Measurements from ENCODE around the gene MEFV.
"Not testable (repeated sequence)": the region's sequence is repeated elsewhere in the genome, so short reads cannot be mapped to it uniquely, and the experiment has no call there.

MEFV gene

GRCh38 chr16:3214904-3215600, 41.4 kb downstream of the MEFV start:
- H3K27ac ChIP-seq (ENCODE audit: poor library complexity, severe bottlenecking) = no peak overlapping the region
- no peak overlapping the region for H3K4me3 ChIP-seq (ENCODE audit: severe bottlenecking)
- no peaks in the 10 kb centered on the region for H3K27me3 ChIP-seq (ENCODE audit: insufficient read depth, poor library complexity, severe bottlenecking)
- H3K4me1 ChIP-seq (ENCODE audit: insufficient read depth, poor library complexity, severe bottlenecking) = no peaks in the 10 kb centered on the region
- DNase-seq (ENCODE audit: low spot score) = no peak
- no peak for ATAC-seq (ENCODE audit: low read depth)
- no peaks in the 10 kb centered on the region for H3K36me3 ChIP-seq (ENCODE audit: low read depth)
- no peak for TF ChIP-seq CTCF (IDR thresholded peaks at IDR 0.05; ENCODE audit: poor library complexity, severe bottlenecking)
- no peaks in the 10 kb centered on the region for H3K9me3 ChIP-seq (ENCODE audit: severe bottlenecking)

- no peaks in the 10 kb centered on the region for H3K9me3 ChIP-seq (ENCODE audit: severe bottlenecking)
- ATAC-seq (ENCODE audit: low read depth) (no peak), DNase-seq (ENCODE audit: low spot score) (no peak)
- H3K27me3 ChIP-seq (ENCODE audit: insufficient read depth, poor library complexity, severe bottlenecking) = no peaks in the 10 kb centered on the region
- no peaks in the 10 kb centered on the region for H3K36me3 ChIP-seq (ENCODE audit: low read depth)
- no peak for TF ChIP-seq CTCF (IDR thresholded peaks at IDR 0.05; ENCODE audit: poor library complexity, severe bottlenecking)
- H3K27ac ChIP-seq (ENCODE audit: poor library complexity, severe bottlenecking) = no peak overlapping the region
- H3K4me1 ChIP-seq (ENCODE audit: insufficient read depth, poor library complexity, severe bottlenecking) = no peaks in the 10 kb centered on the region
- H3K4me3 ChIP-seq (ENCODE audit: severe bottlenecking) = no peak overlapping the region
Measured at GRCh38 chr16:3212567-3212966, 43.9 kb downstream of the MEFV start.

- DNase-seq (ENCODE audit: low spot score) (no peak), ATAC-seq (ENCODE audit: low read depth) (no peak)
- Histone ChIP-seq H3K27ac (ENCODE audit: poor library complexity, severe bottlenecking) (no peak overlapping the region), H3K4me3 (ENCODE audit: severe bottlenecking) (no peak overlapping the region), H3K4me1 (ENCODE audit: insufficient read depth, poor library complexity, severe bottlenecking) (no peaks in the 10 kb centered on the region), H3K9me3 (ENCODE audit: severe bottlenecking) (no peaks in the 10 kb centered on the region), H3K27me3 (ENCODE audit: insufficient read depth, poor library complexity, severe bottlenecking) (no peaks in the 10 kb centered on the region), H3K36me3 (ENCODE audit: low read depth) (no peaks in the 10 kb centered on the region)
- no peak for TF ChIP-seq CTCF (IDR thresholded peaks at IDR 0.05; ENCODE audit: poor library complexity, severe bottlenecking)
Measured at GRCh38 chr16:3212006-3212405, 44.4 kb downstream of the MEFV start.

- H3K4me3 ChIP-seq (ENCODE audit: severe bottlenecking) = no peak overlapping the region
- no peak for ATAC-seq (ENCODE audit: low read depth)
- H3K4me1 ChIP-seq (ENCODE audit: insufficient read depth, poor library complexity, severe bottlenecking) = no peaks in the 10 kb centered on the region
- H3K9me3 ChIP-seq (ENCODE audit: severe bottlenecking) = peaks cover 7% of the 10 kb centered on the region
- TF ChIP-seq CTCF (IDR thresholded peaks at IDR 0.05; ENCODE audit: poor library complexity, severe bottlenecking) = no peak
- H3K27me3 ChIP-seq (ENCODE audit: insufficient read depth, poor library complexity, severe bottlenecking) = no peaks in the 10 kb centered on the region
- DNase-seq (ENCODE audit: low spot score) = no peak
- no peak overlapping the region for H3K27ac ChIP-seq (ENCODE audit: poor library complexity, severe bottlenecking)
- no peaks in the 10 kb centered on the region for H3K36me3 ChIP-seq (ENCODE audit: low read depth)
Measured at GRCh38 chr16:3207086-3207953, 49.1 kb downstream of the MEFV start.

- not testable (repeated sequence) for H3K4me1 ChIP-seq (ENCODE audit: insufficient read depth, poor library complexity, severe bottlenecking); H3K27me3 ChIP-seq (ENCODE audit: insufficient read depth, poor library complexity, severe bottlenecking); H3K27ac ChIP-seq (ENCODE audit: poor library complexity, severe bottlenecking); ATAC-seq (ENCODE audit: low read depth); H3K4me3 ChIP-seq (ENCODE audit: severe bottlenecking); DNase-seq (ENCODE audit: low spot score); H3K9me3 ChIP-seq (ENCODE audit: severe bottlenecking); H3K36me3 ChIP-seq (ENCODE audit: low read depth)
Measured at GRCh38 chr16:3205939-3206338, 50.5 kb downstream of the MEFV start.

Measured in RWPE2 (cell line).